EL (cell line): Measurements from ENCODE around the gene UNC5B.
"Not testable (repeated sequence)": the region's sequence is repeated elsewhere in the genome, so short reads cannot be mapped to it uniquely, and the experiment has no call there.

ENCODE experiments used
- DNase-seq: peaks from one replicate; pipeline ENCODE4 v3.0.0-alpha.2; 2016

The UNC5B gene

GRCh38 chr10:71209731-71210541 lies 2.4 kb upstream of the UNC5B start:
- no peak for DNase-seq

- no peak for DNase-seq
Observed at GRCh38 chr10:71210542-71210871, 1.9 kb upstream of the UNC5B start.

- no peak for DNase-seq
Observed at GRCh38 chr10:71211053-71211452, 1.3 kb upstream of the UNC5B start.

DNA sequence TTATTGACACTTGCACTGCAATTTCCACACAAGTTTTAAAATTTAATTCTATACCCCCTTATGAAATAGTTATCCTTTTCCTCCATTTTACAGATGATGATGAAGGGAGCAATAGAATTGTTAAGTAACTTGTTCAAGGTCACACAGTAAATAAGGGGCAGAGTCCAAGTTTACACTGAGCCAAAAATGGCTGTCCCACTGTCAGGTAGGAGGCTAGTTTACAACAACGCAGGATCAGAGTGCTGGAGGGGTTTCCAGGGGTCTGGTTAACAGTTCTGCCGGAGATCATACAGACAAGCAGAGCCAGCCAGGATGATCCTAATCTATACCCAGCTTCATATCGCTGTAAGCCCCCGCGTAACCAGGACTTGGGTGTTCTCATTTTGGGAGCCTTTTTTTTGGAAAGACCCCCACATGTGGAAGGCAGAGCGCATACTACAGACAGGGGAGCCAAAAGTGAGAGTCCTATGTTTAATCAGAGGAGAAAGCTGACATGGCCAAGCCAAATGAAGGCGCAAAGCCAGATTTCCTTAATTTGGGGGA lies 524 bp upstream of the UNC5B start:
- no peak for DNase-seq

DNA sequence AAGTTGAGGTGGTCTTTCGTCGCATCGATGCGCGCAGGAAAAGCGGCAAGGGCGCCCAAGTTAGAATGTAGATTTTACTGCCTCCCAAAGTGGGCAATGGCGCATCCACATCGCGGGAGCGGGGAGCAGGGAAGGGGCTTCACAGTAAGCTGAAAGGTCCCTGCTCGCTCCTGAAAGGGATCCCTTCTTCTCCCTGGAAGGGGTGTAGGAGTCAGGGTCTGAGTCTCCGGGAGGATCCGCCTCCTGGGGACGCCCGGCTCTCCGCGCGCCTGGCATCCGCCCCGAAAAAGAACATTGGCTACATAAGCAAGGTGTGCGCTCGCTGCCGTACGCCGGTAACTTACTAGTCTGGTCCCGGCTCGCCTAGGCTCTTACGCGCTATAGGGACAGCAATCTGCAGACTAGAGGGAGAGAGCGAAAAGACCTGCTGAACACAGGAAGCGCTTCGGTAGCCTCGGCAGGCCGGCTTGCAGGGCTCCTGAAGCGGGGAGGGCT lies 804 bp downstream of the UNC5B start:
- DNase-seq: peak; percentile 71

GRCh38 chr10:71213761-71214440 lies 1.5 kb downstream of the UNC5B start:
- peak; percentile 72 for DNase-seq

- DNase-seq: no peak
Observed at GRCh38 chr10:71214641-71215559, 2.5 kb downstream of the UNC5B start.

DNA sequence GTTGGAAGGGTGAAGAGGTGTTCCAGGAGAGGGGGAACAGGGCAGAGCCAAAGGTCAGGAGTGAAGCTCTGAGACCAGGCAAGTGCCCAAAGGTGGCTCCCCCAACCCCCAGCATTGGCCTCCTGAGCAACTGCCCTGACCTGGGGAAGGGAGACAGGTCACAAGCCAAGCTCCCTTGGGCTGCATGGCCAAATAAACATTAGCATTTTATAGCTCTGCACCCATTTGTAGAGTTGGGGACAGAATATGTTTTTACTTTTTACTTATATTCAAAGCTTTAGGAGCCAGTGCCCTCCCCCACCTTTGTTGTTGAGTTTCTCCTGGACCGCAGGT lies 4.0 kb downstream of the UNC5B start:
- no peak for DNase-seq

GRCh38 chr10:71216751-71217265 lies 4.4 kb downstream of the UNC5B start:
- DNase-seq: no peak

- DNase-seq: peak; percentile 24
Observed at GRCh38 chr10:71217266-71218045, 5.1 kb downstream of the UNC5B start.

- peak; percentile 28 for DNase-seq
Observed at GRCh38 chr10:71218046-71218650, 5.8 kb downstream of the UNC5B start.

GRCh38 chr10:71218651-71219050 lies 6.3 kb downstream of the UNC5B start:
- DNase-seq: no peak

GRCh38 chr10:71219236-71219917 lies 7.0 kb downstream of the UNC5B start:
- DNase-seq: not testable (repeated sequence)

DNA sequence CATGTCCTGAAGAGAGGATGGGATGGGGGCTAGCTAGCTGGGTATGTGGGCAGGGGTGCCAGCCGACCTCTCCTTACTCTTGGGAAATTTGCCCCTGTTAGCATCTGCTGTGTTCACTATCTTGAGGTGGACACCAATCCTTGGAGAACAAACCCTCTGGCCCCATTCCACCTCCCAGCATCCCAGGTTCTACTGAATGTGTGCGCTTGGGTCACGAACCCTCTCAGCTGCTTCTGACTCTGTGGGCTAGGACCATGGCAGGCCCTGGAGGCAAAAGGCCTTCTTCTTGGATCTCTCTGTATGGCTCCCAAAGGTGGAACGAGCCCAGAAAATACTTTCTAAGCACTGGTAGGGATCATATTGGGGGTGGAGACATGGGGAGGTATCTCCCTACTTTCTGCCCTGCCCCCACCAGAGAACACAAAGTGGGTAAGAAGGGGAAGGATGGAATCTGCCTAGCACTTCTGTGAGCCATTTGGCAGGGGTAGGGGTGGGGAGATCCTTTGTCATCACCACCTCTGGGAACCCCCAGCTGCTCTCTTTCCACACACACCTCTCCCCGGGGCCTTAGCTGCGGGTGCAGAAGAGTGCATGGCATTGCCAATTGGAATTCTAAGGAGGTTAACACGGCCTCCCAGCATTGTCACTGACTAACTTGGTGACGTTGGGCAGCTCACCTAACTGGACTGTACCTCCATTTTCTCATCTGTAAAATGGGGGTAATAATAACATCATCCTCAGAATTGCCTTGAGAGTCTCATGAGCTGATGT lies 7.7 kb downstream of the UNC5B start:
- no peak for DNase-seq

- DNase-seq: no peak
Observed at GRCh38 chr10:71220689-71221540, 8.5 kb downstream of the UNC5B start.

- DNase-seq: no peak
Observed at GRCh38 chr10:71221586-71222202, 9.3 kb downstream of the UNC5B start.

DNA sequence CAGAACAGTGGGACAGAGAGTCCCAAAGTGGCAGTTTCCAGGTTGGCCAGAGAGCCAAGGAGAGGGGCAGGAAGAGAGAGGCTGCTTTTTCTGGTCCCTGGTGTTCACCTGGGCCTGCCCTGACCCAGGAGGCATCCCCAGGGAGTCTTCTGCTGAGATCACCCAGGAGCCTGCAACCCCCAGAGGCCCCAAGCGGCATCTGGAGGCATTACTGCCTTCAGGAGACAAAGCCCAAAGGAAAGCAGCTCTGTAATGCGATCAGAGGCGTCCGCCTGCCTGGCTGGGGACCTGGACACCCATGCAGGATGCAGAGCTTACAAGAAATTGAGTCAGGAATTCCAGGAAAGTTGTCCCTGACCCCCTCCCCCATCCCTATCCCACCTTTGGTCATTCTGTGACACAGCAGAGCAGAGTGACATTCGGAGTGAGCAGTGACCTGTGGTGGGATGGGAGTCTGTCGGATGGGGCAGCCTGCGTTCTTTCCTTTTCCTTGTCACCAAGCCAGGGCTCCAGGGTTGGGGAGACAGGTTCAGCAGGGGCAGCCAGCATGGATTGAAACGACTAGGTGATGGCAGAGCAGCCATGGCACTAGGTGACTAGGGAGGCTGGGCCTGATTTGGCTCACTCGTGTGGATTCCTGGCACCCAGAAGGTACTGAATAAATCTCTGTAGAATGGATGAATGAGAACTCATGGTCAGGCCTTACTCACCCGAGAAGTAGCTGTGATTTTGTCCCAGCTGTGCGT lies 10.4 kb downstream of the UNC5B start:
- no peak for DNase-seq
